Thyroid gland (tissue), 4 donors: ENCODE measurements around the gene ARL8B.

Experiments
- CTCF ChIP-seq, 6 experiments: fragments of 200-600 bp in 3 of 6; fragments of 450-650 bp in 3 of 6; sonication (generic) in 3 of 6; IDR thresholded peaks; one replicate each; pipeline ENCODE4 v1.5.1; 2016 to 2019; ENCODE audit warnings: antibody characterized with exemption in 6 of 6, mild to moderate bottlenecking in 2 of 6, inconsistent platforms in 1 of 6, moderate library complexity in 1 of 6
- POLR2A ChIP-seq, 2 donors: fragments of 450-650 bp; IDR thresholded peaks; one replicate each; pipeline ENCODE4 v1.6.1; 2017; ENCODE audit warnings: antibody characterized with exemption in 2 of 2, mild to moderate bottlenecking in 2 of 2, moderate library complexity in 1 of 2

GRCh38 chr3:5138214-5138981, 16.3 kb downstream of the ARL8B start:
- TF ChIP-seq CTCF (IDR thresholded peaks at IDR 0.05) (no peak), POLR2A (IDR thresholded peaks at IDR 0.05) (no peak)
